Astrocyte (in vitro differentiated cells and primary cell): ENCODE results near the gene ZSCAN30. TPM values are rescaled to one million over a fixed set of nuclear protein-coding genes. Genes with fewer than 3 reads are reported as not detected.

Experiments used
- DNase-seq: peaks from one replicate; pipeline ENCODE4 v3.0.0-alpha.2; 2010; ENCODE audit warnings: low read depth
- FAIRE-seq: peaks from 2 replicates; lab custom pipeline; 2011; peaks lifted over from hg19 to GRCh38; lab: Jason Lieb, UNC
- H2AFZ ChIP-seq: 2 replicates; pipeline ENCODE4 v1.6.0; 2012; ENCODE audit warnings: low read depth, low read length, inconsistent platforms
- H3K27ac ChIP-seq: 2 replicates; pipeline ENCODE4 v1.5.1; 2011; ENCODE audit warnings: low read depth, low read length, inconsistent platforms
- H3K27me3 ChIP-seq: 2 replicates; pipeline ENCODE4 v1.6.0; 2011; ENCODE audit warnings: low read length, inconsistent platforms; ENCODE audit not compliant: insufficient read depth
- H3K36me3 ChIP-seq: 2 replicates; pipeline ENCODE4 v1.5.1; 2011; ENCODE audit warnings: low read length, inconsistent platforms; ENCODE audit not compliant: insufficient read depth
- H3K4me1 ChIP-seq: 2 replicates; pipeline ENCODE4 v1.5.1; 2011; ENCODE audit warnings: low read length, inconsistent platforms; ENCODE audit not compliant: insufficient read depth
- H3K4me2 ChIP-seq: 2 replicates; pipeline ENCODE4 v1.6.0; 2012; ENCODE audit warnings: low read length, inconsistent platforms
- H3K4me3 ChIP-seq: 2 replicates; pipeline ENCODE4 v1.5.1; 2011; ENCODE audit warnings: low read depth, mild to moderate bottlenecking, low read length, inconsistent platforms; ENCODE audit not compliant: insufficient read depth
- H3K79me2 ChIP-seq: 2 replicates; pipeline ENCODE4 v1.6.0; 2012; ENCODE audit warnings: mild to moderate bottlenecking, low read length, inconsistent platforms; ENCODE audit not compliant: insufficient read depth
- H3K9ac ChIP-seq: 2 replicates; pipeline ENCODE4 v1.6.0; 2012; ENCODE audit warnings: mild to moderate bottlenecking, low read length, inconsistent platforms
- H3K9me3 ChIP-seq: 2 replicates; pipeline ENCODE4 v1.5.1; 2012; ENCODE audit warnings: low read depth, mild to moderate bottlenecking, low read length, inconsistent platforms; ENCODE audit not compliant: insufficient read depth
- H4K20me1 ChIP-seq: 2 replicates; pipeline ENCODE4 v1.6.0; 2012; ENCODE audit warnings: low read length, inconsistent platforms; ENCODE audit not compliant: insufficient read depth
- H3K27ac Mint-ChIP-seq: one replicate; pipeline ENCODE4 v1.8.0; 2021; ENCODE audit warnings: mild to moderate bottlenecking, mixed read lengths; ENCODE audit not compliant: unreplicated experiment
- H3K27me3 Mint-ChIP-seq: one replicate; pipeline ENCODE4 v1.8.0; 2021; ENCODE audit warnings: low read depth, mixed read lengths; ENCODE audit not compliant: unreplicated experiment
- H3K36me3 Mint-ChIP-seq: one replicate; pipeline ENCODE4 v1.8.0; 2021; ENCODE audit warnings: low read depth, mixed read lengths; ENCODE audit not compliant: unreplicated experiment
- H3K4me1 Mint-ChIP-seq: one replicate; pipeline ENCODE4 v1.8.0; 2021; ENCODE audit warnings: low read depth, mixed read lengths; ENCODE audit not compliant: unreplicated experiment
- H3K4me3 Mint-ChIP-seq: one replicate; pipeline ENCODE4 v1.8.0; 2021; ENCODE audit warnings: mild to moderate bottlenecking, moderate library complexity, mixed read lengths; ENCODE audit not compliant: unreplicated experiment
- H3K9me3 Mint-ChIP-seq: one replicate; pipeline ENCODE4 v1.8.0; 2021; ENCODE audit warnings: mild to moderate bottlenecking, mixed read lengths; ENCODE audit not compliant: unreplicated experiment
- EZH2 ChIP-seq: IDR thresholded peaks from 2 replicates; pipeline ENCODE4 v1.6.1; 2012; ENCODE audit warnings: mild to moderate bottlenecking, low read length, inconsistent platforms; ENCODE audit not compliant: insufficient read depth
- total RNA-seq: library from RNA; stranded (reverse); gene quantifications from 2 replicates; pipeline ENCODE4 v1.2.1, GENCODE V29; 2021
- TF ChIP-seq, protein P1 (sequence below): IDR thresholded peaks from 2 replicates; pipeline ENCODE4 v1.5.1; 2011; ENCODE audit warnings: low read depth, mild to moderate bottlenecking, inconsistent platforms, low read length, moderate library complexity; ENCODE audit not compliant: insufficient read depth

ZSCAN30 gene
- total RNA-seq, 1 donor from 2014 or later: 19.0 TPM

DNA sequence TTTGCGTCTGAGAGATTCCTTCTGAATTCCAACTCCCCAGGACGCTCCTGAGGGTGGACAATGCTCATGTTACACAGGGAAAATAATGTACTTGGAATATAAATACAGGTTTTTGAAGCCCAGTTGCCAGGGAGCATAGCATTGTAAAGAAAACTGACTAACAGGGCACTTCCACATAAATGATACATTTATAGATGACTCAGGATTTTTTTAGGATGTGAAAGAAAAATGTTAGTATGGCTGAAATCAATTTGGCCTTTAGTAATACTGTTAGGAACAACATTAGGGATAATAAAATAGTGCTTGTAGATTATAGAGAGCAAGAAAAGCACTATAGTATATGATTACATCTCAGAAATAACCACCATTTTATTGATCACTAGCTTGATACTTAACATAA, 25.6 kb downstream of the ZSCAN30 start:
- Histone ChIP-seq H3K27ac (no peak overlapping the region), H3K36me3 (peaks cover 6% of the 10 kb centered on the region), H3K4me1 (peaks cover 3% of the 10 kb centered on the region), H4K20me1 (no peaks in the 10 kb centered on the region), H3K4me3 (no peak overlapping the region), H3K9ac (no peak overlapping the region), H3K9me3 (peaks cover 3% of the 10 kb centered on the region), H3K79me2 (no peaks in the 10 kb centered on the region), H3K27me3 (no peaks in the 10 kb centered on the region), H2AFZ (no peak overlapping the region), H3K4me2 (no peak overlapping the region)
- Mint-ChIP-seq H3K9me3 (peaks cover 33% of the 10 kb centered on the region), H3K4me3 (no peak overlapping the region), H3K4me1 (no peaks in the 10 kb centered on the region), H3K27me3 (no peaks in the 10 kb centered on the region), H3K27ac (no peak overlapping the region), H3K36me3 (peaks cover 59% of the 10 kb centered on the region)
- no peak for DNase-seq
- no peak for FAIRE-seq
- TF ChIP-seq, protein P1, sequence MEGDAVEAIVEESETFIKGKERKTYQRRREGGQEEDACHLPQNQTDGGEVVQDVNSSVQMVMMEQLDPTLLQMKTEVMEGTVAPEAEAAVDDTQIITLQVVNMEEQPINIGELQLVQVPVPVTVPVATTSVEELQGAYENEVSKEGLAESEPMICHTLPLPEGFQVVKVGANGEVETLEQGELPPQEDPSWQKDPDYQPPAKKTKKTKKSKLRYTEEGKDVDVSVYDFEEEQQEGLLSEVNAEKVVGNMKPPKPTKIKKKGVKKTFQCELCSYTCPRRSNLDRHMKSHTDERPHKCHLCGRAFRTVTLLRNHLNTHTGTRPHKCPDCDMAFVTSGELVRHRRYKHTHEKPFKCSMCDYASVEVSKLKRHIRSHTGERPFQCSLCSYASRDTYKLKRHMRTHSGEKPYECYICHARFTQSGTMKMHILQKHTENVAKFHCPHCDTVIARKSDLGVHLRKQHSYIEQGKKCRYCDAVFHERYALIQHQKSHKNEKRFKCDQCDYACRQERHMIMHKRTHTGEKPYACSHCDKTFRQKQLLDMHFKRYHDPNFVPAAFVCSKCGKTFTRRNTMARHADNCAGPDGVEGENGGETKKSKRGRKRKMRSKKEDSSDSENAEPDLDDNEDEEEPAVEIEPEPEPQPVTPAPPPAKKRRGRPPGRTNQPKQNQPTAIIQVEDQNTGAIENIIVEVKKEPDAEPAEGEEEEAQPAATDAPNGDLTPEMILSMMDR: no peak

DNA sequence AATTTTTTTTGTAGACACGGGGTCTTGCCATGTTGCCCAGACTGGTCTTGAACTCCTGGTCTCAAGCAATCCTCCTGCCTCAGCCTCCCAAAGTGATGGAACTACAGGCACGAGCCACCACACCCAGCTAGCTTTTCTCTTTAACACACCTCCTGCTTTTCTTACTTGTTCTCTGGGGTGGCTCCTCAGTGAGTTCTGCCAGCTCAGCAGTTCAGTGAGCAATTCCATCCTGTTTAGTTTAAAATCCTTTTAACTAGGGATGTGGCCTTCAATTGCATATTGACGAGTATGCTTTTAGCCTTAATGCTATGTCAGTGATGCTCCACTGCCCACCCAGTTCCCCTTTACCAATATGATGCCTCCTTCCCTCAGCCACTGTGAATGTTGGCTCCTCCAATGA, 33.1 kb downstream of the ZSCAN30 start:
- Histone ChIP-seq H3K4me3 (no peak overlapping the region), H3K27me3 (no peaks in the 10 kb centered on the region), H3K79me2 (no peaks in the 10 kb centered on the region), H2AFZ (no peak overlapping the region), H3K36me3 (peaks cover 11% of the 10 kb centered on the region), H3K9ac (no peak overlapping the region), H3K4me1 (no peaks in the 10 kb centered on the region), H3K9me3 (peaks cover 29% of the 10 kb centered on the region), H3K4me2 (no peak overlapping the region), H4K20me1 (no peaks in the 10 kb centered on the region), H3K27ac (no peak overlapping the region)
- no peak for DNase-seq
- no peak overlapping the region for H3K27ac Mint-ChIP-seq
- FAIRE-seq: no peak
- H3K4me3 Mint-ChIP-seq: no peak overlapping the region
- H3K27me3 Mint-ChIP-seq: no peaks in the 10 kb centered on the region
- no peaks in the 10 kb centered on the region for H3K4me1 Mint-ChIP-seq
- H3K36me3 Mint-ChIP-seq: peaks cover 69% of the 10 kb centered on the region
- TF ChIP-seq, protein P1: no peak
- TF ChIP-seq EZH2: no peak
- H3K9me3 Mint-ChIP-seq: peaks cover 53% of the 10 kb centered on the region

DNA sequence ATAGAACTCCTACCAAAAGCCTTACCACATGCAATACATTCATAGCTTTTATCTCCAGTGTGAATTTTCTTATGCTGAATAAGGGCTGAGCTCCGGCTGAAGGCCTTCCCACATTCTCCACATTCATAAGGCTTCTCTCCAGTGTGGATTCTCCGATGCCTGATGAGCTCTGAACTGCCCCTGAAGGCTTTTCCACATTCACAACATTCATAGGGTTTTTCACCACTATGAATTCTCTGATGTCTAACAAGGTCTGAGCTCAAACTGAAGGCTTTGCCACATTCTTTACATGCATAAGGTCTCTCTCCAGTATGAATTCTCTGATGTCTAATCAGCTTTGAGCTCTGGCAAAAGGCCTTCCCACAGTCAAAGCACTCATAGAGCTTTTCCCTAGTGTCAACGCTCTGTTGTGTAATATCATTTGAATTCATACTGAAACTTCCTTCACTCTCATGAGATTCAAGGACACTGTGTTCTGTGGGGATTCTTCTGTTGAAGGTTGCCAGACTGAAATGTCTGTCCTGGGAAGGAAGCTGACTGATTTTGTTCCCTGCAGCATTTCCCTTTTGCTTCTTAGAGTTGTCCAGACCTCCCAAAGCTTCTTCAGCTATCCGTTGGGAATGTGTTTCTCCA, 36.3 kb downstream of the ZSCAN30 start:
- DNase-seq: no peak
- H3K27ac ChIP-seq: no peak overlapping the region
- H3K4me1 Mint-ChIP-seq: no peaks in the 10 kb centered on the region
- no peaks in the 10 kb centered on the region for H3K79me2 ChIP-seq
- peaks cover 77% of the 10 kb centered on the region for H3K36me3 Mint-ChIP-seq
- no peak overlapping the region for H3K4me3 ChIP-seq
- no peaks in the 10 kb centered on the region for H3K4me1 ChIP-seq
- peaks cover 54% of the 10 kb centered on the region for H3K9me3 Mint-ChIP-seq
- FAIRE-seq: no peak
- no peak overlapping the region for H3K9ac ChIP-seq
- H3K27me3 ChIP-seq: no peaks in the 10 kb centered on the region
- no peak for TF ChIP-seq EZH2
- TF ChIP-seq, protein P1: no peak
- H3K27ac Mint-ChIP-seq: no peak overlapping the region
- H3K4me2 ChIP-seq: no peak overlapping the region
- H3K9me3 ChIP-seq: peaks cover 36% of the 10 kb centered on the region
- no peaks in the 10 kb centered on the region for H3K27me3 Mint-ChIP-seq
- no peak overlapping the region for H2AFZ ChIP-seq
- no peaks in the 10 kb centered on the region for H4K20me1 ChIP-seq
- H3K4me3 Mint-ChIP-seq: no peak overlapping the region
- peaks cover 15% of the 10 kb centered on the region for H3K36me3 ChIP-seq
